T-helper 1 cell treated with Interleukin-12 subunit alpha and Interleukin-12 subunit beta and Interleukin-4 antibody, amounts not matched to agents 30 μg/mL and 1 μg/mL, for 36 hours (primary cell): Measurements from ENCODE around the gene FAIM.
"Not testable (repeated sequence)": the region's sequence is repeated elsewhere in the genome, so short reads cannot be mapped to it uniquely, and the experiment has no call there.

ENCODE experiments used
- H3K27ac Mint-ChIP-seq: one replicate; pipeline ENCODE4 v1.8.0; 2021; ENCODE audit warnings: mild to moderate bottlenecking, mixed read lengths
- H3K27me3 Mint-ChIP-seq: one replicate; pipeline ENCODE4 v1.8.0; 2021; ENCODE audit warnings: low read depth, mixed read lengths
- H3K36me3 Mint-ChIP-seq: one replicate; pipeline ENCODE4 v1.8.0; 2021; ENCODE audit warnings: low read depth, mixed read lengths
- H3K4me1 Mint-ChIP-seq: one replicate; pipeline ENCODE4 v1.8.0; 2021; ENCODE audit warnings: low read depth, mixed read lengths
- H3K4me3 Mint-ChIP-seq: one replicate; pipeline ENCODE4 v1.8.0; 2021; ENCODE audit warnings: mild to moderate bottlenecking, moderate library complexity, mixed read lengths
- H3K9me3 Mint-ChIP-seq: one replicate; pipeline ENCODE4 v1.8.0; 2021; ENCODE audit warnings: mixed read lengths

The FAIM gene

DNA sequence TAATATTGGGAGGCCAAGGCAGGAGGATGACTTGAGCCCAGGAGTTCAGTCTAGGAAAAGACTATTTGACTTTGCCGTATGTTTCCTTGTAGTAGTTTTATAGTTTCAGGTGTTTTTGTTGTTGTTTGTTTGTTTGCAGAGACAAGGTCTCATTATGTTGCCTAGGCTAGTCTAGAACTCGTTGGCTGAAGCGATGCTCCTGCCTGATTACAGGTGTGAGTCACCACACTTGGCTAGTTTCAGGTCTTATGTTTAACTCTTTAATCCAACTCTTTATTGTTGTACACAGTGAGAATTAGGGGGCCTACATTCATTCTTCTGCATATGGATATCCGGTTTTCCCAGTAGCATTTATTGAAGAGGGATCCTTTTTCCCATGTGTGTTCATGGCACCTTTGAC is 32.0 kb downstream of the FAIM start:
- H3K36me3 Mint-ChIP-seq, result peaks cover 3% of the 10 kb centered on the region
- H3K4me1 Mint-ChIP-seq, result no peaks in the 10 kb centered on the region
- H3K9me3 Mint-ChIP-seq, result peaks cover 21% of the 10 kb centered on the region
- H3K27ac Mint-ChIP-seq, result no peak overlapping the region
- H3K4me3 Mint-ChIP-seq, result no peak overlapping the region
- no peaks in the 10 kb centered on the region for H3K27me3 Mint-ChIP-seq

DNA sequence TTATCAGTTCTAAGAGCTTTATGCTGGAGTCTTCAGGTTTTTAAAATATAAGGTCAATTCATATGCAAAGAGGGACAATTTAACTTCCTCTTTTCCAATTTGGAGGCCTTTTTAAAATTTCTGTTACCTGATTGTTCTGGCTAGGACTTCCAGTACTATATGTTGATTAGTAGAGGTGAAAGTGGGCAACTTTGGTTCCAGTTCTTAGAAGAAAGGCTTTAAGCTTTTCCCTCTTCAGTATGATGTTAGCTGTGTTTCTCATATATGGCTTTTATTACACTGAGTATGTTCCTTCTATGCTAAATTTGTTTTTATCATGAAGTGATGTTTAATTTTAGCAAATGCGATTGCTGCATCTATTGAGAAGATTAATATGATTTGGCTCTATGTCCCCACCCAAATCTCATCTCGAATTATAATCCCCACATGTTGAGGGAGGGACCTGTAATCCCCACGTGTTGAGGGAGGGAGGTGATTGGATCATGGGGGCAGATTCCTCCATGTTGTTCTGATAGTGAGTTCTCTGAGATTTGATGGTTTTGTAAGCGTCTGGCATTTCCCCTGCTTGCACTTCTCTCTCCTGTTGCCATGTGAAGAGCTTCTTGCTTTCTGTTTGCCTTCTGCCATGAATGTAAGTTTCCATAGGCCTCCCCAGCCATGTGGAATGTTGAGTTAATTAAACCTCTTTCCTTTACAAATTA is 33.8 kb downstream of the FAIM start:
- Mint-ChIP-seq H3K4me3 (no peak overlapping the region), H3K27me3 (no peaks in the 10 kb centered on the region), H3K4me1 (no peaks in the 10 kb centered on the region), H3K36me3 (peaks cover 10% of the 10 kb centered on the region), H3K9me3 (peaks cover 36% of the 10 kb centered on the region), H3K27ac (no peak overlapping the region)

DNA sequence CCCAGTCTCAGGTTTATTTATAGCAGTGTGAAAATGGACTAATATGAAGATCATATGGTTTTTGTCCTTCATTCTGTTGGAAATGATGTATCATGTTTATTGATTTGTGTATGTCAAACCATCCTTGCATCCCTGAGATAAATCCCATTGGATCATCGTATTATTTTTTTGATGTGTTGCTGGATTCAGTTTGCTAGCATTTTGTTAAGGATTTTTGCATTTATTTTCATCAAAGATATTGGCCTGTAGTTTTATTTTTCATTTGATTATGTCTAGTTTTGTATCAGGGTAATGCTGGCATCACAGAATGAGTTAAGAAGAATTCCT is 34.3 kb downstream of the FAIM start:
- peaks cover 13% of the 10 kb centered on the region for H3K36me3 Mint-ChIP-seq
- H3K4me1 Mint-ChIP-seq, result no peaks in the 10 kb centered on the region
- H3K9me3 Mint-ChIP-seq, result peaks cover 39% of the 10 kb centered on the region
- no peak overlapping the region for H3K4me3 Mint-ChIP-seq
- H3K27ac Mint-ChIP-seq, result no peak overlapping the region
- no peaks in the 10 kb centered on the region for H3K27me3 Mint-ChIP-seq

- Mint-ChIP-seq H3K4me1 (no peaks in the 10 kb centered on the region), H3K27ac (no peak overlapping the region), H3K36me3 (peaks cover 34% of the 10 kb centered on the region), H3K4me3 (no peak overlapping the region), H3K27me3 (no peaks in the 10 kb centered on the region), H3K9me3 (peaks cover 52% of the 10 kb centered on the region)
These were observed 37.4 kb downstream of the FAIM start for GRCh38 chr3:138646008-138646407.

DNA sequence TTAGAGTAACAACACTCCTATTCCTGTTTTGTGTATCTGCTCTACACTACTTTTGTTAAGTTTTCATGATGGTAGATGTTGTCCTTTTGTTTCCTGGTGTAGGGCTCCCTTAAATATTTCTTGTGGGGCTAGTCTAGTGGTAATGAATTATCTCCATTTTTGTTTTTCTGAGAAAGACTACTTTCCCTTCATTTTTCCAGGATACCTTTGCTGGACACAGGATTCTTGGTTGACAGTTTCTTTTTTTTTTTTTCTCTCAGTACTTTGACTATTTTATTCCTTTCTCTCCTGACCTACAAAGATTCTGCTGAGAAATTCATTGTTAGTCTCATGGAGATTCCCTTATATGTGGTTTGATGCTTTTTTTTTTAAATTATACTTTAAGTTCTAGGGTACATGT is 37.9 kb downstream of the FAIM start:
- no peaks in the 10 kb centered on the region for H3K4me1 Mint-ChIP-seq
- H3K36me3 Mint-ChIP-seq, result peaks cover 34% of the 10 kb centered on the region
- peaks cover 52% of the 10 kb centered on the region for H3K9me3 Mint-ChIP-seq
- no peak overlapping the region for H3K4me3 Mint-ChIP-seq
- H3K27me3 Mint-ChIP-seq, result no peaks in the 10 kb centered on the region
- H3K27ac Mint-ChIP-seq, result no peak overlapping the region

GRCh38 chr3:138649134-138649533 is 40.6 kb downstream of the FAIM start:
- Mint-ChIP-seq H3K9me3 (peaks cover 44% of the 10 kb centered on the region), H3K36me3 (peaks cover 40% of the 10 kb centered on the region), H3K27me3 (no peaks in the 10 kb centered on the region), H3K27ac (no peak overlapping the region), H3K4me1 (no peaks in the 10 kb centered on the region), H3K4me3 (no peak overlapping the region)

DNA sequence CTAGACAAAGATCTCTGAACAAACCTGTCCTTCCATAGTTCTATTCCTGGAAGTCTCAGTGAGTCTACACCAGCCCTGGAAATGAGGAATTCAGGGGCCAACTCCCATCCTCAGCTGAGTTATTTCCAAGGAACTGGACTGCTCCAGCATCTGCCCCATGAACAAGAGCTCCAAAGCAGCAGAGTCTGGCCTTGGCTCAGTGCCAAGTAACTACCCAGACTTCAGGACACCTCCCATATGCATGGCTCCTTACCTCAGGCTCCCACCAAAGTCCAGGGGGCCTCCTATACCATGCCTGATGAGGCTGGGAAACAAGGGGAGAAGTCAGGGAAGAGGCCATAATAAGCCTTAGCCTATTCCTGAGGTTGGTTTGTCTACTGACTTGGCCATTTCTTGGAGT is 45.0 kb downstream of the FAIM start:
- Mint-ChIP-seq H3K27ac (no peak overlapping the region), H3K27me3 (no peaks in the 10 kb centered on the region), H3K4me3 (no peak overlapping the region), H3K4me1 (no peaks in the 10 kb centered on the region), H3K9me3 (peaks cover 9% of the 10 kb centered on the region), H3K36me3 (peaks cover 38% of the 10 kb centered on the region)

DNA sequence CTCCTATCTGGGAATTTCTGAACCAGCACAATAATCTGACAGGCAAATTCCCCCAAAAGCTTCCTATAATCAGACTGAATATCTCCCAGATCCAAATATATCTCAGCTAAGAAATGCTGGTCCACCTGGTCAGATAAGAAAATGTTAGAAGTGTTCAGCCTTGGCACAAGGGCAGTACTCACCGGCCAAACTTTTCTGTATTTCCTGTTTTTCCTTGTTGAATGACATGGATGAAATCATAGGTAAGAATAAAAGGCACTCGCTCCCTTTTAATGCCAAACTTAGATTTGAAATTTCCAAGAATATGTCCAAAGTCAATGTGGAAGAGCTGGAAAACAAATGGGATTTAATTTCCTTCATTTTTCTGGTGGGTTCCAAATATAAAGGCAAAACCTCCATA is 48.9 kb downstream of the FAIM start:
- no peak overlapping the region for H3K4me3 Mint-ChIP-seq
- peaks cover 24% of the 10 kb centered on the region for H3K36me3 Mint-ChIP-seq
- no peaks in the 10 kb centered on the region for H3K27me3 Mint-ChIP-seq

DNA sequence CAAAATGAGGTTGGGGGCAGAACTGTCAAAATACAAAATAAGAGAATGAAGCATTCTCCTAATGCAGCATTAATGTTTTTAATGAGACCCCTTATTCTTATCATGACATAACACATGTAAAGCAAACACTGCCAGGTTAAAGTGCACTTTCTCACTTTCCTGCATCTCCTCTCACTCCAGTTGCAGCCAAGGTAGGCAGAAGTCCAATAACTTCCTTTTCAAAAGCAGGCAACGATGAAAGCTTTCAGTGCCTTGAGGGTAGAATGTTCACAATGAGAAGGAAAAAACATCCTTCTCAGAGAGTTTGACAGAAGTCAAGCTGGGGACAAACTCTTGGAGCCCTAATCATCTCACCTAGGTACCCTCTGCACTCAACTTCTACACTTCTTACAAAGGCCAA is 59.5 kb downstream of the FAIM start:
- Mint-ChIP-seq H3K4me1 (no peaks in the 10 kb centered on the region), H3K27ac (no peak overlapping the region), H3K36me3 (peaks cover 30% of the 10 kb centered on the region), H3K9me3 (no peaks in the 10 kb centered on the region), H3K27me3 (no peaks in the 10 kb centered on the region), H3K4me3 (no peak overlapping the region)

More for the DNA sequence above, 48.9 kb downstream of the FAIM start:
- H3K27ac Mint-ChIP-seq, result no peak overlapping the region
- H3K4me1 Mint-ChIP-seq, result no peaks in the 10 kb centered on the region
- no peaks in the 10 kb centered on the region for H3K9me3 Mint-ChIP-seq

DNA sequence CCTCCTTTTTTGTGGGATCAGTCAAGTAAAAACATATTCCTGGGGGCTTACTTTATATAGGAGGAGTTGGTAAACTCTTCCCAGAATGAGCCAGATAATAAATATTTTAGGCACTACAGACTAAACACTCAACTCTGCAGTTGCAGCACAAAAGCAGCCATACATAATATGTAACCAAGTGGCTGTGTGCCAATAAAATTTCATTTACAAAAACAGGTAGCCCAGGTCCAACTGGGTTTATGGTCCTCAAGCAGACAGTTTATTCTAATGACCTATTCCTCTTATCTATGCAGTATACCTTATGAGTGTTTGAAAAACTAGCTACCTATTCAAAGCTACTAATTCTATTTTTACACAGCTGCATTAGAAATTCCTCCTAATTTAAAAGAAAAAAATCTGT is 61.8 kb downstream of the FAIM start:
- H3K36me3 Mint-ChIP-seq, result peaks cover 28% of the 10 kb centered on the region
- H3K27ac Mint-ChIP-seq, result no peak overlapping the region

DNA sequence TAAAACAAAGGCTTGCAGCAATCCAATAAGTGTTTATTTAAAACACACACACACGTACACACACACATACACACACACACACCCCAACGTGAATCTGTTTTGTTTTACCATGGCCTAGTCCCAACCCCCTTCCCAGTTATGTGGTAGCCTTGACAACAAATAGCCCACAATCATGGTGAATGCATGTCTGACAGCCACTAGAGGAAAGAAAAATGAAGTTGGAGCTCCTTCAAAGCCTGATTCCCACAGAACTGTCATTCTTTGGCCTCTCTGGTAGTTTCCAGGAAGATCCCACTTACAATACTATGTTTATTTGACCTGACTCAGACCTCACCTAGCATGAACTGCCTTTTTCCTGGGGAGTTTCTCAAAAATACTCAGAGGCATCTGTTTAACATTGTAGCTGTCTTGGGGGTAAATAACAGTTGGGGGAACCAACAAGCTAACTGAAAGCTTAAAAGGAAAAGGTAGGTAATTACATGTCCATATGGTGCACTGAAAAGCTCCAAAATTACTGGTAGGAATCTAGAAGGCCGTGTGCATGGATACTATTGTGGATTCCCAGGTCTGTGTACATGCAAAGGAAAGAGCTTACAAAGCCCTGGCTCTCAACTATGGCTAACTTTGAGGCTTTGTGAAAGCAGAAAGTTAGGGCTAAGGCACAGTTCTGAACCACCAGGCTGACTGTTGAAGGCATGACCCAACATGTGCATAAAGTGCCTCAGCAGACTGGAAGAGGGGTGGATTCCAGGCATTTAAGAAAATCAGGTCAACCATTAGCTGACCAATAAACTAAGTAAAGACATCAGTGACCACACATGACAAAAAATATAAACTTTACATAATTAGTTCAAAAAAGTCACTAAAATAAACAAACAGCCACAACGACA is 65.3 kb downstream of the FAIM start:
- Mint-ChIP-seq H3K36me3 (peaks cover 36% of the 10 kb centered on the region), H3K27ac (no peak overlapping the region), H3K4me1 (peaks cover 3% of the 10 kb centered on the region), H3K4me3 (no peak overlapping the region), H3K27me3 (no peaks in the 10 kb centered on the region), H3K9me3 (peaks cover 21% of the 10 kb centered on the region)

More for the DNA sequence above, 61.8 kb downstream of the FAIM start:
- Mint-ChIP-seq H3K9me3 (peaks cover 12% of the 10 kb centered on the region), H3K4me3 (no peak overlapping the region), H3K4me1 (peaks cover 3% of the 10 kb centered on the region), H3K27me3 (no peaks in the 10 kb centered on the region)

GRCh38 chr3:138675393-138675792 is 66.8 kb downstream of the FAIM start:
- Mint-ChIP-seq H3K36me3 (peaks cover 34% of the 10 kb centered on the region), H3K27ac (no peak overlapping the region), H3K4me1 (peaks cover 3% of the 10 kb centered on the region), H3K4me3 (no peak overlapping the region), H3K9me3 (peaks cover 21% of the 10 kb centered on the region), H3K27me3 (no peaks in the 10 kb centered on the region)

DNA sequence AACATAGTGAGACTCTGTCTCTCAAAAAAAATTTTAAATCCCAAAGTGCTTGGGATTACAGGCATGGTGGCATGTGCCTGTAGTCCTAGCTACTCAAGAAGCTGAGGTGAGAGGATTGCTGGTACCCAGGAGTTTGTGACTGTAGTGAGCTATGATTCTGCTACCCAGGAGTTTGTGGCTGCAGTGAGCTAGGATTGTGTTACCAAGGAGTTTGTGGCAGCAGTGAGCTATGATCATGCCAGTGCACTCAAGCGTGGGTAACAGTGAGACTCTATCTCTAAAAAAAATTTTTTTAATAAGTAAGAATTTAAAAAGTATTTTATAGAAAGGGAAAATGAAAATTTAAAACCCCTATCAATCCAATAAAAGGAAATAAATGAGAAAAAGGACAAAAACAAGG is 69.5 kb downstream of the FAIM start:
- Mint-ChIP-seq H3K4me3 (no peak overlapping the region), H3K9me3 (peaks cover 21% of the 10 kb centered on the region), H3K4me1 (peaks cover 3% of the 10 kb centered on the region), H3K36me3 (peaks cover 29% of the 10 kb centered on the region), H3K27me3 (no peaks in the 10 kb centered on the region), H3K27ac (no peak overlapping the region)

DNA sequence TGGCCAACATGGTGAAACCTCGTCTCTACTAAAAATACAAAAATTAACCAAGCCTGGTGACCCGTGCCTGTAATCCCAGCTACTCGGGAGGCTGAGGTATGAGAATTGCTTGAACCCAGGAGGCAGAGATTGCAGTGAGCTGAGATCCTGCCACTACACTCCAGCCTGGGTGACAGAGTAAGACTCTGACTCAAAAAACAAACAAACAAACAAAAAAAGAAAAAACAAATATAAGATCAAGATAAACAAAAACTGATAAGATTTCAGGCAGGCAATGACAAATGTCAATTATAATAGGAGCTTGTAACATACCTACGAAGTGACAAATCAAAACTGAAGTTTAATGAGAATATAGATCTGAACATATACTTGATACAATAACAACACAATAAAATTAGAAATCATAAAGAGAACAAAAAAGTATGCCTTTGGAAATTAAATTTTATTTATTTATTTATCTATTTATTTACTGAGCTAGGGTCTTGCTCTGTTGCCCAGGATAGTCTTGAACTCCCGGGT is 70.4 kb downstream of the FAIM start:
- peaks cover 2% of the 10 kb centered on the region for H3K4me1 Mint-ChIP-seq
- no peak overlapping the region for H3K27ac Mint-ChIP-seq
- peaks cover 24% of the 10 kb centered on the region for H3K36me3 Mint-ChIP-seq
- H3K4me3 Mint-ChIP-seq, result no peak overlapping the region
- peaks cover 19% of the 10 kb centered on the region for H3K9me3 Mint-ChIP-seq
- no peaks in the 10 kb centered on the region for H3K27me3 Mint-ChIP-seq

GRCh38 chr3:138680974-138681373 is 72.4 kb downstream of the FAIM start:
- H3K9me3 Mint-ChIP-seq, H3K27ac Mint-ChIP-seq, H3K36me3 Mint-ChIP-seq, H3K4me1 Mint-ChIP-seq, H3K4me3 Mint-ChIP-seq, H3K27me3 Mint-ChIP-seq: not testable (repeated sequence)
